Activated CD8-positive, alpha-beta memory T cell treated with anti-CD3 and anti-CD28 coated beads, Interleukin-2, amount 50 U/mL, for 24 hours (primary cell): ENCODE data around the gene ABCB9.

Experiments
- DNase-seq: peaks from one replicate; pipeline ENCODE4 v3.0.0-alpha.2; 2020; ENCODE audit errors: extremely low read depth

The ABCB9 gene

DNA sequence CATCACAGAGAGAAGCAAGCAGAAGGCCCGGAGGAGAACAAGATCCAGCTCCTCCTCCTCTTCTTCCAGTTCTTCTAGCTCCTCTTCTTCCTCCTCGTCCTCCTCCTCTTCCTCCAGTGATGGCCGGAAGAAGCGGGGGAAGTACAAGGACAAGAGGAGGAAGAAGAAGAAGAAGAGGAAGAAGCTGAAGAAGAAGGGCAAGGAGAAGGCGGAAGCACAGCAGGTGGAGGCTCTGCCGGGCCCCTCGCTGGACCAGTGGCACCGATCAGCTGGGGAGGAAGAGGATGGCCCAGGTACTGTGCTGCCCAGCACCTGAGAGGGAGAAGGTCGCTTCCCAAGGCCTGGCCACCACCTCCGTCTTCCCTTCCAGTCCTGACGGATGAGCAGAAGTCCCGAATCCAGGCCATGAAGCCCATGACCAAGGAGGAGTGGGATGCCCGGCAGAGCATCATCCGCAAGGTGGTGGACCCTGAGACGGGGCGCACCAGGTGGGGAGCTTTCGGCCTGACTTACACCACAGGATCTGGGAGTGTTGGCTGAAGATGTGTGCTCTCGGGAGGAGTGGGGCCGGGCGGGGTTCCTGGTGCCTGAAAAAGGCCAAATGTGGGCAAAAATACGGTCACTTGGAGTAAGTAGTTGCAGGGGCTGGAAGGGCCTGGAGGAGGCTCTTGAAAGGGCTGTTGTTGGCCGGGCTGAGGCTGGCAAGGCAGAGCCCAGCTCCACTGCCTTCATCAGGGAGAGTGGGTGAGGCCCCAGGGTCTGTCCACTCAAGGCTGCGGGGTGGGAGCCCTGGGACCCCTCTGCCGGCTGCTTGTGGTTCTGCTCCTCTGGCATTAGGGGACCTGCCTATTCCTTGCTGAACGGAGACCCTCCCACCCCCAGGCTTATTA lies 15.6 kb upstream of the ABCB9 start:
- no peak for DNase-seq

DNA sequence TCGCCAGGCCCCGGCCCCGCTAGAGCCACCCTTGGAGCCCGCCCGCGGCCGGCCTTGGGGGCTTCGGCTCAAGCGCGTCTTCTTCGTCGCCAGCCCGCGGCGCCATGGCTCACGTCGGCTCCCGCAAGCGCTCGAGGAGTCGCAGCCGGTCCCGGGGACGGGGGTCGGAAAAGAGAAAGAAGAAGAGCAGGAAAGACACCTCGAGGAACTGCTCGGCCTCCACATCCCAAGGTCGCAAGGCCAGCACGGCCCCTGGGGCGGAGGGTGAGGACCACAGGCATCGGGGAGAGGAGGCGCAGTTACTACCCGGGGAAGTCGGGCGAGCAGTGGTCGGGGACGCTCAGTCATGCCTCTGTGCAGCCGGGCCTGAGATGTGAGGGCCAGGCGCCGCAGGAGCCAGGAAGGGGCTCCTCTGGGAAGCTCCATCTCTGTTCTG lies 14.8 kb upstream of the ABCB9 start:
- no peak for DNase-seq

DNA sequence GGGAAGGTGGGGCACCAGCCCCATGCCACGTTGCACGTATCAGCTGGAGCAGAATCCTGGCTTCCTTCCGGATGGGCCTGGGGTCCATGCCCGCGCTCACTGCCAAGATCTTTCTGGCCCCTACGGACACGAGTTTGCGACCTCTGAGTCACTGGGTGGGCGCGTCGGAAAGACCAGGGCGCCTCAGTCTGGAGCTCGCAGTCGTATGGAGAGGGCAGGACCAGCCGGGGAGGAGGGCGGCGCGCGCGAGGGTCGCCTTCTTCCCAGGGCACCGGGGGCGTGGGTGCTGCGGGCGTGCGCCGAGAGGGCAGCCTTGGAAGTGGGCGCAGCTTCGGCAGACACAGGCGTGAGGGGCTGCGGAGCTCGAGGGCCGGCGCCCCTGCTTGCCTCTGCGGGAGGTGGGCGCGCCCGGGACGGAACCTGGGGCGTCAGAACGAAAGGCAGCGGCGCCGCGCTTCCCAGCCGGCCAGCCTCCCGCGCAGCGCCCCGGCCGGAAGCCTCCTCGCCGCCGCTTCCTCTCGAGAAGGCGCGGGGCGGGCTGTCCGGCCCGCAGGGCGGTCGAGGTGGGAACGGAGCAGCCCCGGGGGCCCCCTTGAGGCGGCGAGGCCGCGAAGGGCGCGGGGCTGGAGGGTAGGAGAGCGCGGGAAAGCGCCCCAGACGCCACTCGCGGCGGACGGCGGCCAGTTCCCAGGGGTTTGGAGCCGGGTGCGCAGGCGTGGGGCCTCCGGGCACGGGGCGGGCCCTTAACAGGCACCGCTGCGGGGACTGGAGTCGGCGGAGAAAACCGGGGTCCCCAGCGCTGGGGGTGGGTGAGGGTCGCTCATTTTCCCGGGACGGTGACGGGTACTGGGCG lies 14.1 kb upstream of the ABCB9 start, which contains the start of gene ARL6IP4:
TSS of gene ARL6IP4 (plus strand) at position 499 of the 853 bp plus-strand sequence. CDS start 459 bp downstream, outside the sequence.
- peak; percentile 24 for DNase-seq

DNA sequence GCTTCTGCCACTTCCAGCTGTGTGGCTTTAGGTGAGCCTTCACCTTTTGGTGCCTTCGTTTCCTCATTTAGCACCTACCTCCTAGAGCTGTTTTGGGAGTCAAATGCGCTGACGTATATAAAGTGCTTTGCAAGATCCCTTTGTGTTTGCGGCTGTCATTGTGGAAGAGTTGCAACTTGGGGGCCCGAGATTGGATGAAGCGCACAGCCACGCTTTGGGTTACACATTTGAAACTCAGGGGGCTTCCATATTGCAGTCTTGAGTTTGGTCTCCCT lies 13.6 kb upstream of the ABCB9 start:
- DNase-seq, result no peak

DNA sequence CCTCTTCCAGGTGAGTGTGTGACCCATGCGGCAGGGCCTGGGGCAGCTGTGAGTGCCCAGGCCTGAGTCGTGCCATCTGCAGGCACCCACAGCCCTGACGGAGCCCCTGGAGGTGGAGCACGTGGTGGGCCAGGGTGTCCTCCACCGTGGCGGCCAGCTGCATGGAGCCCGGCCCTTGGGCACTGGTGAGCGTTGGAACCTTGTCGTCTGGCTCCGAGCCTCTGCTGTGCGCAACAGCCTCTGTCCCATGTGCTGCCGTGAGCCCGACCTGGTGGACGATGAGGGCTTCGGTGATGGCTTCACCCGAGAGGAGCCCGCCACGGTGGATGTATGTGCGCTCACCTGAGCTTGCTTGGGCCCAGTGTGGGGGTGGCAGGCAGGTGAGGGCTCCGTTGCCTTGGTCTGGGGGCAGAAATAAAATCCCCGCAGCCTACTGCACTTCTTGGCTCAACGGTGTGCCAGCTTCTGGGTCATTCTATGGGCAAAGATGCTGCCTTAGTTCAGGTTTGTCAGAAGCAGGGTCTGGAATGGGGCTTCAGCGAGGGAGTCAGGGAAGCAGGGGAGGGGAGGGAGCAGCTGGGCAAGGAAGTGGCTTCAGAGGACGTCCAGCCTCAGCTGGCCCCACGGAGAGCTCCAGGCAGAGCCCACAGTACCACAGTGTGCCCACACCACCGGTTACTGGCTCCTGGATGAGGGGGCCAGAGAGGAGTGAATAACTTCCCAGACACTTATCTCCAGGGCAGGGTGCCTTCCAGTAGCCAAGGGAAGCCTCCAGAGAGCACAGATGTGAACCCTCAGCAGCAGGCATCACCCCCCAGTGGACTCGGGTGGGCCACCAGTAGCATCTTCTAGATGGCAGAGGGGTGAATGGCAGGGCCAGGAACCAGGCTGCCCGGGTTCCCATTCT lies 13.0 kb upstream of the ABCB9 start:
- no peak for DNase-seq

DNA sequence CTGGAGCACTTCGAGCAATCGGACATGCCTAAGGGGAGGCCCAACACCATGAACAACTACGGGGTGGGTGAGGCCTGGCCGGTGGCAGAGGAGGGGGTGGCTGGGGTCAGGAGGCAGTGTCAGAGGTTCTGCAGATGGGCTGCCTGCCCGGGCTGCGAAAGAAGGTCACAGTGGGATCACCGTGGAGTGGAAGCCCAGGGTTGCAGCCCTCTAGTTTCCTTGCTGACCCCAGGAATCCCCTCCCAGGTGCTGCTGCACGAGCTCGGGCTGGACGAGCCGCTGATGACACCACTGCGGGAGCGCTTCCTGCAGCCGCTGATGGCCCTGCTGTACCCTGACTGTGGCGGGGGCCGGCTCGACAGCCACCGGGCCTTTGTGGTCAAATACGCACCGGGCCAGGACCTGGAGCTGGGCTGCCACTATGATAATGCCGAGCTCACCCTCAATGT lies 12.3 kb upstream of the ABCB9 start:
- DNase-seq, result no peak

DNA sequence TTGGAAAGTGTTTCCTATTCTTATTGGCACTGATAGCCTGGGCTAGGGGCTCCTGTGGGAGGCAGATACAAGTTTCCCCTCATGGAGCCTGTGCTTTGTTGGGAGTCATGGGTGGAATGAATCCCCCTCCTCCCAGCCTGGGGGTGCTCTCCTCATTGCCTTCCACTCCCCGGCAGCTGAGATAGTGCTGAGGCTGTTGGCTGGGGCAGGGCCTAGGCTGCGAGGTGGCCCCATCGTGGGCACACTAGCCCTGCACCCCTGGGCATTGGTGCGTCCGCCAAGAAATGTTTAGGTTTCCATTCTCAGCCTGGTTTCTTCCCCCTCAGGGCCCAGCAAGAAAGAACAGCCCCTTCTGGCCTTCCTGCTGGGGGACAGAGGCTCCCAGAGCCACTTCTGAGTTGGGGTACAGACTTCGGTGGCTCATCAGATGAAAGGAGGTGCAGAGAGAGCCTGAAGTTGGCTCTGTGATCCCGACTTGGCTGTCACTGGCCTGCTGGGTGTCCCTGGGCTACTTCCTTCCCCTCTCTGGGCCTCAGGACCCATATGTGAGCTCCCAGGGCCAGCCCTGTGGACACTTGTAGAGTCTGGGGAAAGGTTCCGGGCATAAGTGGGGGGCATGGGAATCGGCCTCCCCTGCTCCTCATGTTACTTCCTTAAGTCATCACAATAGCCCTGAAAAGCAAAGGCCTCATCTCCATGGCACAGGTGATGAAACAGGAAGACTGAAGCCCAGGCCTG lies 11.6 kb upstream of the ABCB9 start:
- no peak for DNase-seq

DNA sequence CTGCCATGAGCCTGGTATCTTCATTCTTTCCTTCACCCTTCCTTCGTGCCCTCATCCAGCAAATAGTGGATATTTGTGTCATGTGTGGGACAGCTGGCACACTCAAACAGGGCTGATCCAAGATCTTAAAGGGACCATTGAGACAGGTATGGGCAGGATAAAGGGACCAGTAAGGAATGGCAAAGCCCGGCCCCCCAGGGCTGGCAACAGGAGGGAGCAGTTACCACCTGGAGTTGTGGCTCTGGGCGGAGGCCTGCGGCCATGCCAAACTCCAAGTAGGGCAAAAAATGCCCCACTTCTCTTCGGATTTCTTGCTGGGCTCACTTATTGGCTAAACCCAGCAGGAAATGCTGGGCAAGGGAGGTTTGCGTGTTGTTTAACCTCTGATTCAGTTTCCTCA lies 10.9 kb upstream of the ABCB9 start:
- DNase-seq, result no peak

DNA sequence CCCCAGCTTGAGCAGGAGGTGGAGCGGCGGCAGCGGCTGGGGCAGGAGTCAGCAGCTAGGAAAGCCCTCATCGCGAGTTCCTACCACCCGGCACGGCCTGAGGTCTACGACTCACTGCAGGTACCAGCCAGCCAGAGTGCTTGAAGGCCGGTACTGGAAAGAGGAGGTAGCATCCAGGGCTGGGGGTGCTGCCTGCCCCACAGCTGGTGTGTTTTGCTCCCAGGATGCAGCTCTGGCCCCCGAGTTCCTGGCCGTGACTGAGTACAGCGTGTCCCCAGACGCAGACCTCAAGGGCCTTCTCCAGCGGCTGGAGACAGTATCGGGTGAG lies 10.3 kb upstream of the ABCB9 start:
- no peak for DNase-seq

DNA sequence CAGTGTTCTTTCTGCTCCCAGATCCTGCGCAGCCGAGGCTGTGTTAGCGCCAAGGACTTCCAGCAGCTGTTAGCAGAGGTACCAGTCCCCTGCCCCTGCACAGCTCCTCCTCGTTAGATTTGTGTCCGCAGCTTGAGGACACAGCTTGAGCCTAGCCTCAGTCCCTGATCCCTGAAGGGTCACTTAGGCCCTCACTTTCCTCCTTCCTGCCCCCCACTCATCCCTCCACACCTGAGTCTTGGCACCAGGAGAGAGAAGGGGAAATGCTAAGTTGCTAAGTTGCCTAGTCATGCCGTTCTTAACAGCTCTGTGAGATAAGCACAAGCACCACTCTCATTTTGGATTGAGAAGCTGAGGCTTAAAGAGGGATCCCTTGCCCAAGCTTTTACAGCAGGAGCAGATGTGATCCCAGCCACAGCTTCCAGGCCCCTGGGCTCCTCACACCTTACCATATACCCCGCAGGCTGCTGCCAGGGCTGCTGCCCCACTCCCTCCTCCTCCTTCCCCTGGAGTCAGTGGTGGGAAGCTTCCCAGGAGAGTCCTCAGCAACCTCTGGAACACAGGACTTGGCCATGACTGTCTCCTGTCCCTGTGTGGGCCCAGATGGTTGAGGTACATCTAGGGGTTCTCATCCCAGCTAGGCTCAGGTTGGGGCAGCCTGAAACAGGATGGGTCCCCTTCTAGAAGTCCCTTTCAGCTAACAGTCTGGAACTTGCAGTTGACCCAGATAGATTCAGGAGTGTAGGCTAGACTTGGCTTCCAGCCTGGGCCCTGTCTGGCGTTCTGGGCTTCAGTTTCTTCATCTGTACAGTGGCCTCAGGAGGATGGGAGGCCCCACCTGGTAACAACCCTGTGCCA lies 9.8 kb upstream of the ABCB9 start:
- no peak for DNase-seq

DNA sequence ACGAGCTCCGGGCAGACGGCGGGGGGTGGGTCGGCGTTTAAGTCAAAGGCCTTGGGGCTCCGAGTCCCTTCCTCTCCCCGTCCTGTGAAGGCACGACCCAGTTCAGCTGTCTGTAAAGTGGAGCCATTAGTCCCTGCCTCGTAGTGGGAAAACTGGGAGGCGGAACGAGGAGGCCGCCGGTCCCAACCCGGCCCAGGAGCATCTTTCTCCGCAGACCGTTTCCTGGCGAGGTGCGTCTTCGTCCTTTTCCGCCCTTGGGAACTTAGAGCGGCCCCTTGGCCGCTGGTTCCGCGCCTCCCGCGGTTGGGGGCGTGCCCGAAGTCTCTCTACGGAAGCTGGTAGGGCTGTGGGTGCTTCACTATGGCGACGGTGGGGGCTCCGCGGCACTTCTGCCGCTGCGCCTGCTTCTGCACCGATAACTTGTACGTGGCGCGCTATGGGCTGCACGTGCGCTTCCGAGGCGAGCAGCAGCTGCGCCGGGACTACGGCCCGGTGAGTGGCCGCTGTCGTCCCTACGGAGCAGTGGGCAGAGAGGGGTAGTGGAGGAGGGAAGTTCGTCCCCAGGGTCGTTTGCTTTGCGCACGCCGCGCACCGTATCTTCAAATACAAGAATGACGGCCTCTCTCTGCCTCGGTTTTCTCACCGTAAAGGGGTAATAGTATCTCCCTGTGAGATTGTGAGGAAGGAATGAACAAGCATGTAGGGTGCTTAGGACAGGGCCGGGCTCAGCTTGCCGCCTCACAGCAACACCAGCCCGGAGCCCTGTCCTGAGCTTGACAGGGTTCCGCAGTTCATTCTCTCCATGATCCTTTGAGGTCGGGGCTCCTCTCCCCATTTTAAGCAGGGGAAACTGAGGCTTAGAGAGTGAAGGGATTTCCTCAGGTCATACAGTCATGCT lies 8.9 kb upstream of the ABCB9 start, which contains the start of gene OGFOD2:
TSS of gene OGFOD2 (plus strand) at position 353 of the 898 bp plus-strand sequence. CDS start at position 361, 8 bp downstream.
- peak; percentile 89 for DNase-seq

DNA sequence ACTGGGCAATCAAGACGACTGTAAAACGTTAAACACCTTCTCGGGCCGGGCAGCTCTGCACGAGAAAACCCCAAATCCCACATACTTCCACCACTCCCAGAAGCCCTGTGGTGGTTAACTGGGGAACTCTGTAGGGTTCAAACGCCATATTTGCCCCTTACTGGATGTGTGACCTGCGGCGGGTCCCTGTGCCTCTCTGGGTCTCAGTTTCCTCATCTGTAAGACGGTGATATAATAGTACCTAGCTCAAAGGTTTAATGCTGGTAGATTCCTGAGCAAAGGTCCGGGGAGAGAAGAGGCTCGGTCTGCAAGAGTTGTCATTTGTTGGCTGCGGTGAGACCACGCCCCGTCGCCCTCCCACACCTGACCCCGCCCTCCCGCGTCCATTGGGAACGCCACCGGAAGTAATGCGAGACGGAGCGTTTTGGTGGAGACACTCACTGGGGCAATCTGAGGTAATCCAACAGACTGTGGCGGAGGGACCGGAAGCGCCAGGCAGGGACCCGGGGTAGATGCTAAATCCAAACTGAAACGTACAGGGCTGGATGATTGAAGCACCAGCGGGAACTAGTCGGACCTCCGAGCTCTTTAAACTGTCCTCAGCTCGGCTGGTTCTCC lies 8.1 kb upstream of the ABCB9 start:
- peak; percentile 97 for DNase-seq

DNA sequence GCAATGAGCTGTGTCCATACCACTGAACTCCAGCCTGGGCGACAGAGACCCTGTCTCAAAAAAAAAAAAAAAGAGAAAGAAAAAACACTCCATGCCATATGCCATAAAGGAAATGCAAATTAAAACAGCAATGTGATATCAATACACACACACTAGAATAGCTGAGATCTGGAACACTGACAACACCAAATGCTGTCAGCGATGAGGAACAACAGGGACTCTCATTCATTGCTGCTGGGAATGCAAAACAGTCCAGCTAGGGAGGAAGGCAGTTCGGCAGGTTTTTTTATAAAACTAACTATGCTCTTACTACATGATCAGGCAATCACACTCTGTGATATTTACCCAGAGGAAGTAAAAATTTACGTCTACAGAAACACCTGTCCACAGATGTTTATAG lies 3.4 kb upstream of the ABCB9 start:
- no peak for DNase-seq

DNA sequence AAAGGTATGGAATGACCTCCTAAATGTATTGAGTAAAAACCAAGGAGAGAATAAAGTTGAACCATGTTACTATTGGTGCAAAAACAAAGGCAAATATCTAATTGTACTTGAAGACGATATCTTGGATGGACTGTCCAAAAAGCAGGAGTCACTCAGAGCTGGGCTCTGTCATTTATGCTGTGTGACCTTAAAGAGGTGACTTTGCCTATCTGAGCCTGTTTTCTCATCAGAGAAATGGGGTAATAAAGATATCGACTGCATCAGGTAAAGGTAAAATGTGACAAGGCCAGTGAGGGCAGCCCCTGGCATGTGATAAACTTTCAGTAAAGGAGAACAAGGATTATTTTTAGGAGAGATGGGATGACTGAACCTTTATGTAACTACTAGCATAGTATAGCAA lies 1.8 kb upstream of the ABCB9 start:
- no peak for DNase-seq

DNA sequence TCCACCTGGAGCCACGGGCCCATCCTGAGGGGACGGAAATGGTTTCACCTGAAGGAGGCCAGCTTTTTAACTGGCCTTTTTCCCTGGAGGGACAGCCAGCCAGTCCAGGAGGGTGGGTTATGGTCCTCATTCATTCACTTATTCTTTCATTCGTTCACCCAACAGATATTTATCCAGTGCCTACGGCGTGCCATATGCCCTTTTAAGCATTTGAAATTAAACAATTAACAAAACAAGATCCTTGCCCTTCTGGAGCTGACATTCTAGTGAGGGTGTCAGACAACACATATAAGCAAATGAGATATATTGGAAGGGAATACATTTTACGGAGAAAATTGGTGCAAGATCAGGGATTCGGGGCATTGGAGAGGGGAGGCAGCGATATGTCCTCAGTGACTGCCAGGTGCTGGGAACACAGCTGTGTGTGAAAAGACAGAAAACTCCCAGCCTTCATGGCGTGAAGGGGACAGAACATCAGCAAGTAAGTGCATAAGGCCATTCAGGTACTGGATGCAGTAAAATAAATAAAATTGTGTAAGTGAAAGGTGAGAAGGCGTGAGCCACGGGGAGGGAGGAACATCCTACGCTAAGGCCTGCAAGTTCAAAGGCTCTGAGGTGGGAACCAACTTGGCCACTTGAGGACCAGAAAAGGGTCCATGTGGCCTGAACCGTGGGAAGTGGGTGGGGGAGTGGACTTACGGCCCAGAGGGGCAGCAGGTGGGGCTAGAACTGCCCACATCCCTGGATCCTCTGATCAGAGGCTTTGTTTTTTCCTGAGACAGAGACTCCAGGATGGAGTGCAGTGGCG lies 684 bp upstream of the ABCB9 start:
- DNase-seq, result no peak

DNA sequence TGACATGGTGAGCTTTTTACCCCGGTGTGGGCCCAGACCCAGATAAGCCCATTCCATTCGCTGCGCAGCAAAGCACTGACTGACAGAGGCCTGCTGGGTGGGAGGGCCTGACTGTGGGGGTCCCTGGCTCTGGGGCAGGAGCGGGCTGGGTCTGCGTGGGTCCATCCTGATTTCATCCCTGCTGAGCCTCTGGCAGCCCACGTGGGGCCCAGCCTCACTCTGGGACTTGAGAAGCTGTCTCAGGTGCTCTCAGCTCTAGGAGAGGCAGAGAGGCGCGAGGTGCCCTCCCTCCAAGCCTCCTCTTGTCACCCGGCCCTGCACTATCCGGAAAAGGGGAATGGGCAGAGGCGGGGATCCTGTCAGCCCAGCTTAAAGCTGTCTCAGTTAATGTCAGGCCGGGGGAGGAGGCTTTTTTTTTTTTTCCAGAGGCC lies 927 bp downstream of the ABCB9 start:
- DNase-seq, result no peak

DNA sequence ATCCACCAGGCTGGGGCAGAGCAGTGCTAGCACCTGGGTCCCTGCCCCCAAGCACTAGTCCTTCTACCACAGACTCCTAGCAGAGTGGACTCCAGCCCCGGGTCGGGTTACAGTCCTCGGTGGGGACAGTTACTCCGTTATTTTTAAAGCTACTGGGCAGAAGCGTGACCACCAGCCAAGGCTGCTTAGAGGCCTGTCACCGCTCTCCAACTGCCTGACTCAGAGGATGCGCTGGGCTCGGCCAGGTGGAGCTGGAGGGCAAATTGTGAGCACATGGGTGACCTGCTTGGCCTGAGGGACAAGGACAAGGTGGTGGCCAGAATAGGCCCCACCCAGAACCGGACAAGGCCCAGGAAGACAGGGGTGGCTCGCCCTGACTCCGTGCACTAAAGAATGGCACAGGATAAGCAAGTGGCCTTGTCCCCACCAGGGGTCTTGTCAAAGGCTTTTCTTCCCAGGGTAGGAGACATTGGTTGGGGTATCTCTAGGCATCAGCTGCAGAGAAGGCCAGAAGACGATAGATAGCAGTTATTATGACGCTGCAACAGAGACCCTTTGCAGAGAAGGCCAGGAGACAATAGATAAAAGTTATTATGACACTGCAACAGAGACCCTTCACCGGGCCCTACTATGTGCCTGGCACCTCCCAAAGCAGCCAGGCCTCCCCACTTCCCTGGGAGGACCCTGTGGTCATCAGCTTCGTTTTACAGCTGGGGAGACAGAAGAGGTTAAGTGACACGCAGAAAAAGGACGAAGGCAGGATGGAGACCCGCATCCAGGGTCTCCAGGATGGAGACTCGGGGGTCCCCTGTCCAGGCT lies 1.6 kb downstream of the ABCB9 start:
- no peak for DNase-seq
